PC-9 (cell line): ENCODE measurements around the gene LIMS2. TPM values are rescaled to one million over a fixed set of nuclear protein-coding genes. Genes with fewer than 3 reads are reported as not detected.

Experiments
- BruUV-seq: library from RNA; stranded (reverse); fragments of 400-500 nt; replicated peaks from 2 replicates; lab custom pipeline; 2021; lab: Mats Ljungman, UMichigan
- CTCF ChIA-PET: fragments of 300-600 bp; sonication (Branson Sonifier 250); formaldehyde crosslinking; loops from one replicate; lab custom pipeline; 2022; ENCODE audit warnings: antibody characterized with exemption; lab: Charles Lee
- POLR2A ChIA-PET: fragments of 300-600 bp; sonication (Branson Sonifier 250); formaldehyde crosslinking; loops from one replicate; lab custom pipeline; 2022; ENCODE audit warnings: antibody characterized with exemption; ENCODE audit not compliant: unreplicated experiment; lab: Charles Lee
- DNase-seq, 2 experiments: peaks; one replicate each; pipeline versions ENCODE4 v3.0.0 to v3.0.0-alpha.2; 2015 to 2022; ENCODE audit warnings: mixed read lengths in 1 of 2
- H2AFZ ChIP-seq: fragments of 200-600 bp; sonication (generic); 2 replicates; pipeline ENCODE4 v1.8.1; 2017; ENCODE audit warnings: antibody characterized with exemption
- H3F3A ChIP-seq: fragments of 200-600 bp; sonication (generic); 2 replicates; pipeline ENCODE4 v1.8.1; 2017; ENCODE audit warnings: antibody characterized with exemption, mild to moderate bottlenecking, low read depth; ENCODE audit not compliant: insufficient read depth
- H3K27ac ChIP-seq: fragments of 200-600 bp; sonication (generic); 2 replicates; pipeline ENCODE4 v1.6.1; 2016; ENCODE audit warnings: mixed run types
- H3K27me3 ChIP-seq: fragments of 200-600 bp; sonication (generic); 2 replicates; pipeline ENCODE4 v1.6.1; 2016; ENCODE audit warnings: low read depth, mixed run types; ENCODE audit not compliant: insufficient read depth
- H3K36me3 ChIP-seq: fragments of 200-600 bp; sonication (generic); 2 replicates; pipeline ENCODE4 v1.6.1; 2016; ENCODE audit warnings: low read depth, mixed run types
- H3K4me1 ChIP-seq: fragments of 200-600 bp; sonication (generic); replicated peaks from 2 replicates; pipeline ENCODE4 v1.6.1; 2016; ENCODE audit warnings: mixed run types; ENCODE audit not compliant: insufficient read depth
- H3K4me2 ChIP-seq: fragments of 200-600 bp; sonication (generic); 2 replicates; pipeline ENCODE4 v1.6.1; 2017; ENCODE audit warnings: mixed run types
- H3K4me3 ChIP-seq: fragments of 200-600 bp; sonication (generic); 2 replicates; pipeline ENCODE4 v1.6.1; 2016; ENCODE audit warnings: mixed run types
- H3K79me2 ChIP-seq: fragments of 200-600 bp; sonication (generic); 2 replicates; pipeline ENCODE4 v1.6.1; 2017; ENCODE audit warnings: low read depth, mixed run types
- H3K9me2 ChIP-seq: fragments of 200-600 bp; sonication (generic); 2 replicates; pipeline ENCODE4 v1.8.1; 2017; ENCODE audit warnings: mild to moderate bottlenecking; ENCODE audit not compliant: insufficient read depth
- H3K9me3 ChIP-seq: fragments of 200-600 bp; sonication (generic); 2 replicates; pipeline ENCODE4 v1.8.1; 2016; ENCODE audit warnings: low read depth; ENCODE audit not compliant: insufficient read depth
- H4K20me1 ChIP-seq: fragments of 200-600 bp; sonication (generic); 2 replicates; pipeline ENCODE4 v1.8.1; 2017; ENCODE audit not compliant: insufficient read depth
- EZH2 ChIP-seq: fragments of 200-600 bp; sonication (generic); IDR thresholded peaks from 2 replicates; pipeline ENCODE4 v1.8.0; 2017; ENCODE audit warnings: antibody characterized with exemption, low read depth
- intact Hi-C: fragments of 100-400 bp; cut with micrococcal nuclease; formaldehyde crosslinking; loops from one replicate; pipeline ENCODE4 v1.10.0; 2022; ENCODE audit not compliant: unreplicated experiment
- total RNA-seq: library from RNA; stranded (reverse); gene quantifications from 2 replicates; pipeline ENCODE4 v1.2.3, GENCODE V29; 2021
- TF ChIP-seq, protein P1 (sequence below): fragments of 200-600 bp; sonication (generic); conservative IDR thresholded peaks from 2 replicates; pipeline ENCODE4 v1.6.1; 2017; ENCODE audit warnings: mixed run types, antibody characterized with exemption, mild to moderate bottlenecking, moderate library complexity

LIMS2 gene
- total RNA-seq, 1 experiment from 2014 or later = 1.4 TPM

DNA sequence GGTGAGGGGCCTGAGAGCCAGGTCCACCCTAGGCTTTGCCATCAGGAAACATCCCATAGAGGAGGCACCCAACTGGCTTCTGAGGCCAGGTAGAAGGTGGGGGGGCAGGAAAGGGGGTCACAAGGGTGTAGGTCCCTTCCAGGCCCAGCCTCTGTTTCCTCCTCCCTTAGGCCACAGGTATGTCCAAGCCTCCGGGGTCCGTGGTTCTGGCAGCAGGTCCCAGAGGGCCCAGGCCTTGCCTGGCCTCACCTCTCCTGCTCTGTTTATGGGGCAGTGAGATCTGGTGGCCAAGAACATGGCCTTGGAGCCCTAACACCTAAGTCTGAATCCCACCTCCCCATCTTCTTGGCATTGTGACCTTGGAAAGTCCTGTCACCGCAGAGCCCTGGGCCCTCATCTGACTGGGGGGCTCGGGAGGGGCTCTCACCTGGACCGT lies 51.0 kb downstream of the LIMS2 start:
- Histone ChIP-seq H3K4me3 (no peak overlapping the region), H3K36me3 (no peaks in the 10 kb centered on the region), H3K9me2 (no peaks in the 10 kb centered on the region), H3K4me1 (no peaks in the 10 kb centered on the region), H3K79me2 (no peaks in the 10 kb centered on the region), H3K4me2 (no peak overlapping the region), H3K27me3 (peaks cover 15% of the 10 kb centered on the region; the same call in 1 of the 2 replicates), H3K9me3 (no peaks in the 10 kb centered on the region), H4K20me1 (no peaks in the 10 kb centered on the region), H3K27ac (no peak overlapping the region), H3F3A (no peaks in the 10 kb centered on the region), H2AFZ (no peak overlapping the region)
- no peak for DNase-seq
- POLR2A ChIA-PET = no interaction called here
- TF ChIP-seq EZH2 = no peak
- TF ChIP-seq, protein P1, sequence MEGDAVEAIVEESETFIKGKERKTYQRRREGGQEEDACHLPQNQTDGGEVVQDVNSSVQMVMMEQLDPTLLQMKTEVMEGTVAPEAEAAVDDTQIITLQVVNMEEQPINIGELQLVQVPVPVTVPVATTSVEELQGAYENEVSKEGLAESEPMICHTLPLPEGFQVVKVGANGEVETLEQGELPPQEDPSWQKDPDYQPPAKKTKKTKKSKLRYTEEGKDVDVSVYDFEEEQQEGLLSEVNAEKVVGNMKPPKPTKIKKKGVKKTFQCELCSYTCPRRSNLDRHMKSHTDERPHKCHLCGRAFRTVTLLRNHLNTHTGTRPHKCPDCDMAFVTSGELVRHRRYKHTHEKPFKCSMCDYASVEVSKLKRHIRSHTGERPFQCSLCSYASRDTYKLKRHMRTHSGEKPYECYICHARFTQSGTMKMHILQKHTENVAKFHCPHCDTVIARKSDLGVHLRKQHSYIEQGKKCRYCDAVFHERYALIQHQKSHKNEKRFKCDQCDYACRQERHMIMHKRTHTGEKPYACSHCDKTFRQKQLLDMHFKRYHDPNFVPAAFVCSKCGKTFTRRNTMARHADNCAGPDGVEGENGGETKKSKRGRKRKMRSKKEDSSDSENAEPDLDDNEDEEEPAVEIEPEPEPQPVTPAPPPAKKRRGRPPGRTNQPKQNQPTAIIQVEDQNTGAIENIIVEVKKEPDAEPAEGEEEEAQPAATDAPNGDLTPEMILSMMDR = no peak
- intact Hi-C loops = no loop called here
- CTCF ChIA-PET = no interaction called here
- no TSS peak for BruUV-seq

DNA sequence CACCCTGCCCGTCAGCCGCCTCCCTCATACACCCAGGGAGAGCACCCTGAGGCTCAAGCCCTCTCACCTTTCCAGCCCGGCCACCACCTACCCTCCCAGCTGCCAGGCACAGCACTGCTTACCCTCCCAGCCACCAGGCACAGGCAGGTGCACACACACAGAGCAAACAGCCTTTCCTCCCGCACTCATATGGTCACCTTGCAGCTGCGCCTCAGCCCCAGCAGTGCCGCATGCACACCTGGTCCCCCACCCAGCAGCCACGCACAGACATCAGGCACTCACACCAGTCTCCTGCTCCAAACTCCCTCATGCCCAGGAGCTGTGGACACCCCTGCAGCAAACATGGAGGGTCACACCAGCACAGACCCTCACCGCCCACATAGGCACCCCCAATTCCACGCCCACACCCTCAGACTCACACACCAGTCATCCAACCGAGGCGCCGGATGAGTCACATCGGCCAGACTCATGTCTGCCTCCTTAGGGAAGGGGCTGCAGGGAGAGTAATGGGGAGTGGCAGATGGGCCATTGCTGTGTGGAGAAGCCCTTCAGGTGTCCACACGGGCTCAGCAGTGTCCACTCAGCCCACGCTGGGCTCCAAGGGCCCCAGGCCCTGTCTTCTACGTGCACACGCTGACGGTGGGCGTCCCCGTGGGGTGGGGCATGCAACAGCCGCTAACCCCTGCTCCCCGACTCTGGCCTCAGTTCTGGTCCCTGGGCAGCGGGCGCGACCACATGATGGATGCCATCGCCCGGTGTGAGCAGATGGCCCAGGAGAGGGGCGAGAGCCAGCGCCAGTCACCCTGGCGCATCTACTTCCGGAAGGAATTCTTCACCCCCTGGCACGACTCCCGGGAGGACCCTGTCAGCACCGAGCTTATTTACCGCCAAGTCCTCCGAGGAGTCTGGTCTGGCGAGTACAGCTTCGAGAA lies 51.7 kb downstream of the LIMS2 start:
- DNase-seq = no peak
- H4K20me1 ChIP-seq = no peaks in the 10 kb centered on the region
- no peak overlapping the region for H2AFZ ChIP-seq
- H3K79me2 ChIP-seq = no peaks in the 10 kb centered on the region
- H3K4me3 ChIP-seq = no peak overlapping the region
- TF ChIP-seq, protein P1 = no peak
- TF ChIP-seq EZH2 = no peak
- no peak overlapping the region for H3K27ac ChIP-seq
- peaks cover 17% of the 10 kb centered on the region; the same call in 1 of the 2 replicates for H3K27me3 ChIP-seq
- ChIA-PET CTCF (no interaction called here), POLR2A (no interaction called here)
- BruUV-seq = no TSS peak
- H3K4me1 ChIP-seq = no peaks in the 10 kb centered on the region
- no peaks in the 10 kb centered on the region for H3F3A ChIP-seq
- intact Hi-C loops = no loop called here
- H3K9me2 ChIP-seq = no peaks in the 10 kb centered on the region
- no peaks in the 10 kb centered on the region for H3K36me3 ChIP-seq
- no peak overlapping the region for H3K4me2 ChIP-seq
- no peaks in the 10 kb centered on the region for H3K9me3 ChIP-seq

DNA sequence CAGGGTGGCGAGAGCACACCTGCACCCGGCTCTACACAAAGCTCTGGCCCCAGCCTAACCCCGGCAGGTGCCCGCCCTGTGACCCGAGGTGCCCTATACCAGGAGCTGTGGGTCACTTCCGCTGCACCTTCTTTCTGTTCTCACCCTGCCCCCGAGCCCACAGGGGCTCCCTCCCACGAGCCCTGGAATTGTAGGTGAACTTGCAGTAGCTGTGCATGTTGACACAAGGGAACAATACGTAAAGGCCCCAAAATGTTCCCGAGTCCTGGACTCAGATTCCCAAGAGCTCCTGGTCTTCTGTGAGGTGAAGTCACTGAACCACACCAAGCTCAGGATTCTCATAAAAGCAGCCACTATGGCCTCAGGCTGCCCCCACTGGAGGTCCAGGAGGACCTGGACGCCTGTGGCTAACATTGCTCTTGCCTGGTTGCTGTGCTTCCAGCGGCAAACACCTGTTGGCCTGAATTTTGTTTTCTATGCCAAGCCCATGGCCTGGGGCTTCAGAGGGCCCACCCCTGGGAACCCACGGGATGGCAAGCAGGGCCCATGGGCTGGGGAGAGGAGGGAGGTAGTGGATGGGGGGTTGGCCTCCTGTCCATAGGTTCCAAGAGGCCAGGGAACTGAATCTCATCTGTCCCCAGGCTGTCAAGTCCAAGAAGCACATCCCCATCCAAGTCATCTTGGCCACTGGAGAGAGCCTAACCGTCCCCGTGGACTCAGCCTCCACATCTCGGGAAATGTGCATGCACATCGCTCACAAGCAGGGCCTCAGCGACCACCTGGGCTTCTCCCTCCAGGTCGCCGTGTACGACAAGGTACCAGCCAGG lies 52.6 kb downstream of the LIMS2 start:
- POLR2A ChIA-PET = no interaction called here
- no peaks in the 10 kb centered on the region for H3K36me3 ChIP-seq
- H3K9me2 ChIP-seq = no peaks in the 10 kb centered on the region
- H3K79me2 ChIP-seq = no peaks in the 10 kb centered on the region
- no peaks in the 10 kb centered on the region for H3F3A ChIP-seq
- DNase-seq = no peak
- no peaks in the 10 kb centered on the region for H4K20me1 ChIP-seq
- H3K4me3 ChIP-seq = no peak overlapping the region
- intact Hi-C loops = no loop called here
- H3K4me1 ChIP-seq = no peaks in the 10 kb centered on the region
- H3K9me3 ChIP-seq = no peaks in the 10 kb centered on the region
- peaks cover 21% of the 10 kb centered on the region; the same call in 1 of the 2 replicates for H3K27me3 ChIP-seq
- BruUV-seq = no TSS peak
- H2AFZ ChIP-seq = no peak overlapping the region
- H3K4me2 ChIP-seq = no peak overlapping the region
- CTCF ChIA-PET = no interaction called here
- H3K27ac ChIP-seq = no peak overlapping the region
- TF ChIP-seq, protein P1 = no peak
